Measurements from ENCODE around the gene ZNF575. TPM values are rescaled to one million over a fixed set of nuclear protein-coding genes. Genes with fewer than 3 reads are reported as not detected.
"Not testable (repeated sequence)": the region's sequence is repeated elsewhere in the genome, so short reads cannot be mapped to it uniquely, and the experiment has no call there.

The ZNF575 gene
- total and polyA plus RNA-seq, 2 donors: 0.42 to 2.3 TPM

DNA sequence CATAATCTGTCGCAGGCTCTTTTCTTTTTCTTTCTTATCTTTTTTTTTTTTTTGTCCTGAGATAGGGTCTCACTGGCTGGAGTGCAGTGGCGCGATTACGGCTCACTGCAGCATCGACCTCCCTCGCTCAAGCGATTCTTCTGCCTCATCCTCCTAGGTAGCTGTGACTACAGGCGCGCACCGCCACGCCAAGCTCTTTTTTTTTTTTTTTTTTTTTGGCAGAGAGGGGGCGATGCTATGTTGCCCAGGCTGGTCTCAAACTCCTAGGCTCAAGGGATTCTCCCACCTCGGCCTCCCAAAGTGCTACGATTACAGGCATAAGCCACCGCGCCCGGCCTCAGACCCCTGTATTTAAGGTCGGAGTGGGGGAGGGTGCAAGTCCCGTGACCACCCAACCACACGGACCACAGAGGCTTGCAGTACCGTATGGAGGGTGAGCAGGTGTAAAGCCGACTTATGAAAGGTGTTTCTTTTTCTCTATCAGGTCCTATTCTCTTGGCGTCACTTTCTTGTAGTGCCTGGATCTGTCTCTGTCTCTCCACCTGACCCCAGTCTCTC, 30.5 kb upstream of the ZNF575 start:
- Histone ChIP-seq H3K36me3 (ENCODE audit: insufficient read depth) (peaks cover 2% of the 10 kb centered on the region), H3K4me3 (ENCODE audit: low read depth, low read length) (no peak overlapping the region), H3K27ac (ENCODE audit: low read depth) (no peak overlapping the region), H3K4me1 (ENCODE audit: insufficient read depth) (no peaks in the 10 kb centered on the region)
- DNase-seq (ENCODE audit: extremely low spot score): no peak
- 82% methylated on average over 23 of the region's 23 CpGs for WGBS

DNA sequence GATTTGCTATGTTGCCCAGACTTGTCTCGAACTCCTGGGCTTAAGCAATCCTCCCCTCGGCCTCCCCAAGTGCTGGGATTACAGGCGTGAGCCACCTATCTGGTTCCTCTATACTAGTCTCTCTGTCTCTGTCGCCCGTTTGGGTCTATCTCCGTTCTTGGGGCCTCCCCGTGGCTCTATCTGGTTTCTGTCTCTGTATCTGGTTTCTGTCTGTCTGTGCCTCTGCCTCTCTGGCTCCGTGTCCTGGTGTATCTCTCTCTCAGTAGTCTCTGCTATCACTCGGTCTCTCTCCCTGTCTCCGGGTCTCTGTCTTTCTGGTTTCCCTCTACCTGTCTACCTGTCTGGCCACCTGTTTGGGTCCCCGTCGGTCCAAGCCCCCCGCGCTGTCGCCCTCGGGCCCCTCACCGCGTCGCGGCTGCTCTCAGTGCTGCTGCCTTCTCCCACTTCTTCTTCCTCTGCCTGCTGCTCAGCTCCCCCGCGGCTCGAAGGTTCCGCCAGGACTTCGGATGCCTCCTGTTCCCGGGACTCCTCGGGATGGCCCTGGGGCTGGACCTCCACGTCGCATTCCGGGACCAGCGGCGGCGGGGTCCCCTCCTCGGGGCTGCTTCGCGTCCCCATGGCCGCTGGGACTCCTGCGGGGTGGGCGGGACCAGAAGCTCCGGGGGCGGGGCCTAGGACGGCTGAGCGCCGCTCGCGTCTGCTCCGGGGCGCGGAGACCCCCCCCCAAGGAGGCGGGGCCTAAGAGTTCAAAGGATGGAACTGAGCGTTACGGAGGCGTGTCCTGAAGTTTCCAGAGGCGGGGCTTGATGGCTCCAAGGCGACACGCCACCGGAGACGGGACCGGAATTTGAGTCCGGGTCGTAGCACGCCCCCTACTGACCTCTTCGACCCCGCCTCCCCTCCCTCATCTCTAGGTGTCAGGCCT, 29.2 kb upstream of the ZNF575 start:
- peak; percentile 92 for DNase-seq (ENCODE audit: extremely low spot score)
- H3K36me3 ChIP-seq (ENCODE audit: insufficient read depth): peaks cover 2% of the 10 kb centered on the region
- H3K27ac ChIP-seq (ENCODE audit: low read depth): peak overlapping the region; percentile 89
- no peaks in the 10 kb centered on the region for H3K4me1 ChIP-seq (ENCODE audit: insufficient read depth)
- WGBS: under 1% methylated on average over 64 of the region's 64 CpGs
- peak overlapping the region; percentile 62 for H3K4me3 ChIP-seq (ENCODE audit: low read depth, low read length)

DNA sequence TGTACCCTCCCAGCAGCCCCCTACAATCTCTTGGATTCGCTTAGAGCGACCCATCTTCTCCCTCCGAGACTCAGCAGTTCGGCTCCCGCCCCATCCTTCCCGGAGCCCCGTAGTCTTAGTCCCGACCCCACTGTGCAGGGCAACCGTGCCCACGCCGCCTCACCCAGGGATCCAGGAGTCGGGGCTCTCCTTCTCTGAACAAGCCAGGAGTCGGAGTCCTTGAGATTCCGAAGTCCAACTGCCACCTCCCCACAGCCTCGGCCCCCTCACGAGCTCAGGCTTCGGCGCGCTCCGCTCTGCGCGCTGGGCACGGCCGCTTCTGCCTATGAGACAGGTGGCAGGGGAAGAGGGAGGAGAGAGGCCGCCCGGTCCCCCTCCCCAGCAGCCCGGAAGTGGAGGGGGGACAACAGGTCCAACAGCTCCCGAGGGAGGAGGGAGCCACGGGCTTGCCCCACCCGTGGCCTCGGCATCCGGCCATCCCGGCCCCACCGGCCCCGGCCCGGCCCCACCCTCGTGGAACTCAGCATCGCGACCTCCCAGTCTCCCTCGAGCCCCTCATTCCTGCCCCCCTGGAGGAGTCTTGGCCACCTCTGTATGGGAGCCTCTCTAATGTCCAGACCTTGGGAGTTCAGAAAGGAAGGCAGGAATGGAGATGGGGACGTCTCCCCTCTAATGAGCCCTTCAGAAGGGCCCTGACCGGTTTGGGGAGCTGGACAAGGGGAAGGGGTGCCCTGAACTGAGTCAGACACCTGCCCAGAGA, 28.4 kb upstream of the ZNF575 start, which contains the start of gene PHLDB3:
PHLDB3 (minus strand) TSS at position 321 of the 760 bp plus-strand sequence. CDS start 628 bp downstream, outside the sequence.
- H3K36me3 ChIP-seq (ENCODE audit: insufficient read depth): peaks cover 2% of the 10 kb centered on the region
- peak within 1 kb of the TSS; percentile 89 for H3K27ac ChIP-seq (ENCODE audit: low read depth)
- no peaks in the 10 kb centered on the region for H3K4me1 ChIP-seq (ENCODE audit: insufficient read depth)
- 3% methylated on average over 42 of the region's 42 CpGs for WGBS
- H3K4me3 ChIP-seq (ENCODE audit: low read depth, low read length): peak within 1 kb of the TSS; percentile 62
- DNase-seq (ENCODE audit: extremely low spot score): no peak

DNA sequence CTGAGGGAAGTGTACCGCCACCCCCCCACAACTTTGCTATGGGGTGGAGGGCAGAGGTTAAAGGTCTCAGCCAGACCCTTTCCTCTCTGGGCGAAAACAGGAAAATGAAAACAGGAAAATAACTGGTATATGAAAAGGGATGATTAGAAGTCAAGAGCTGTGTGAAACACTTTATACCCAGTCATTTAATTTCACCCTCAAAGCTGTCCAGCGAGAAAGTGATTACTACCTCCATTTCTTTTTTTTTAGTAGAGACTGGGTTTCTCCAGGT, 27.9 kb upstream of the ZNF575 start:
- Histone ChIP-seq H3K4me3 (ENCODE audit: low read depth, low read length) (no peak overlapping the region), H3K4me1 (ENCODE audit: insufficient read depth) (no peaks in the 10 kb centered on the region)
- 88% methylated on average over 3 of the region's 3 CpGs for WGBS

DNA sequence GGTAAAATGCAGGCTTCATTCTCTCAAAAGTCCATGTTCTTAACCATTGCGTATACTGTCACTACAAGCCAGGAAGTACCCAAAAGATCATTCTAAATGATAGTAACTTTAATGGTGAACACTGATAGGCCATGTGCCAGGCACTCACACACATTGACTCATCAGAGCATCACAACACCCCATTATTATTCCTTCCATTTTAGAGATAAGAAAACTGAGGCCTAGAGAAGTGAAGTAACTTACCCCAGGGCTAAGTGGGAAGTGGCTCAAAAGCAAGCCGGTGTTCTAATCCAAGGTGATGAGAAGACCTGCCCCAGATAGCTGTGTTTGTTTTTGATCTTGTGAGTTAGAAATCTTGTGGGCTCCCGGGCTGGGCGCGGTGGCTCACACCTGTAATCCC, 27.0 kb upstream of the ZNF575 start:
- Histone ChIP-seq H3K4me3 (ENCODE audit: low read depth, low read length) (no peak overlapping the region), H3K27ac (ENCODE audit: low read depth) (no peak overlapping the region), H3K36me3 (ENCODE audit: insufficient read depth) (peaks cover 5% of the 10 kb centered on the region), H3K4me1 (ENCODE audit: insufficient read depth) (no peaks in the 10 kb centered on the region)
- no peak for DNase-seq (ENCODE audit: extremely low spot score)
- WGBS: 96% methylated on average over 5 of the region's 5 CpGs

More for the DNA sequence above, 27.9 kb upstream of the ZNF575 start:
- Histone ChIP-seq H3K27ac (ENCODE audit: low read depth) (no peak overlapping the region), H3K36me3 (ENCODE audit: insufficient read depth) (peaks cover 5% of the 10 kb centered on the region)
- DNase-seq (ENCODE audit: extremely low spot score): no peak

DNA sequence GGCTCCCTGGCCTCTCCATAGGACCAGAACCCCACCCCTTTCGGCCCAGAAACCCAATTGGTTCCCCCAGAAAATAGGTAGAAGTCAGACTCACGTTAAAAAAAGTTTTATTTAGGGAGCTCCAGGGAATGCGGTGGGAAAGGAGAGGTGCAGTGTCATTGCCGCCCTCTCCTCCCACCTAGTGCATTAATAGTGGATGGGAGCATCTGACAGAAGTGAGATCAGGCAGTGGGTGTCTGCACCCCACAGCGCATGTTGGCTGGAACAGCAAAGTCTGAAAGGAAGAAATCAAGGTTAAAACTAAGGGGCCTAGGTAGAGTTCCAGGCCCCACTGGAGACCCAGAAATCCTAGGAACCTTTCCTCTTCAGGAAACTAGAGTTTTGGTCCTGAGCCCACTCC, 26.4 kb upstream of the ZNF575 start:
- 92% methylated on average over 5 of the region's 5 CpGs for WGBS
- DNase-seq (ENCODE audit: extremely low spot score): no peak
- no peak overlapping the region for H3K4me3 ChIP-seq (ENCODE audit: low read depth, low read length)
- peaks cover 5% of the 10 kb centered on the region for H3K36me3 ChIP-seq (ENCODE audit: insufficient read depth)
- H3K4me1 ChIP-seq (ENCODE audit: insufficient read depth): no peaks in the 10 kb centered on the region
- no peak overlapping the region for H3K27ac ChIP-seq (ENCODE audit: low read depth)

DNA sequence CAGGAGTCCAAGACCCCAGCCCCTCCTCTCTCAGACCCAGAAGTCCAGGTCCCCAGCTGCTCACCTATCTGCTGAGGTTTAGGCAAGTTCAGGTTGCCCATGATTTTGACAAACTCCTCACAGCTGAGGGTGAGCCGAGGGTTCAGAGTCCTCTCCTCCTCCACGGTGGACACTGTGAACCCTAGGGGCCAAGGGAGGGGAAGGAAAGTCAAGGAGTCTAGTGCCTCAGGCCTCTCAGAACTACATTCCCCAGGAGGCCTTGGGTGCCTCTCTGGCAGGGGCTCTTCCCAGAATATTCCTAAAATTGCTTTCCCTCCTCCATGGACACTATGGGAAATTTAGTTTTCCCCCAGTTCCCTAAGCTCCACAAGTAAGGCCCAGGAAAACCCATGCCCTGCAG, 25.1 kb upstream of the ZNF575 start:
- no peak for DNase-seq (ENCODE audit: extremely low spot score)
- Histone ChIP-seq H3K36me3 (ENCODE audit: insufficient read depth) (peaks cover 5% of the 10 kb centered on the region), H3K27ac (ENCODE audit: low read depth) (no peak overlapping the region), H3K4me1 (ENCODE audit: insufficient read depth) (no peaks in the 10 kb centered on the region), H3K4me3 (ENCODE audit: low read depth, low read length) (no peak overlapping the region)
- 87% methylated on average over 2 of the region's 2 CpGs for WGBS

DNA sequence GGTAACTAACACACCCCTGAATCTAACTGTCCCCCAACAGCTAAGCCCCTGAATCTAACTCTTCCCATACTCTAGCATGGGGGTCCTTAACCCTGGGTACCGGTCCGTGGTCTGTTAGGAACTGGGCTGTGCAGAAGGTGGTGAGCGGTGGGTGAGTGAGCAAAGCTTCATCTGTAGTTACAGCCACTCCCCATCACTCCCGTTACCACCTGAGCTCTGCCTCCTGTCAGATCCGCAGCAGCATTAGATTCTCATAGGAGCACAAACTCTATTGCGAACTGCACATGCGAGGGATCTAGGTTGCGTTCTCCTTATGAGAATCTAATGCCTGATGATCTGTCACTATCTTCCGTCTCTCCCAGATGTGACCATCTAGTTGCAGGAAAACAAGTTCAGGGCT, 22.3 kb upstream of the ZNF575 start:
- no peak overlapping the region for H3K27ac ChIP-seq (ENCODE audit: low read depth)
- no peak for DNase-seq (ENCODE audit: extremely low spot score)
- 98% methylated on average over 9 of the region's 9 CpGs for WGBS
- H3K4me3 ChIP-seq (ENCODE audit: low read depth, low read length): no peak overlapping the region
- no peaks in the 10 kb centered on the region for H3K4me1 ChIP-seq (ENCODE audit: insufficient read depth)
- peaks cover 5% of the 10 kb centered on the region for H3K36me3 ChIP-seq (ENCODE audit: insufficient read depth)

DNA sequence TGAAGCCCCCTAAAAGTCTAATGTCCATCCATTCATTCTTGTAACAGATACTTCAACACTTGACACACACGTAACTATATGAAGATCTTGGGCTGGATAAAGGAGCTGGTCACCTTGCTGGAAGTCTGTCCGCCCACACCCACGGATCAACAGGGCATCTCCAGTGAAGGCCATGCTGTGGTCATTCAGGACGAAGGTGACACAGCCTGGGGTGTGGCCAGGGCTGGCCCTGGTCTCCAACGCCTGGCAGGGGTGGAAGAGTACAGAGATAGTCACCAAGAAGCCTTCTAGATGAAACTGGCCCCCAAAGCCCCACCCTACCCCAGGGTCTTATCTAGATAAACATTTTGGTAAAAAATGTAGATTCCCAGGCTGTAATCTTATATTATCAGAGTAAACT, 21.7 kb upstream of the ZNF575 start:
- 95% methylated on average over 5 of the region's 5 CpGs for WGBS
- H3K36me3 ChIP-seq (ENCODE audit: insufficient read depth): peaks cover 5% of the 10 kb centered on the region

DNA sequence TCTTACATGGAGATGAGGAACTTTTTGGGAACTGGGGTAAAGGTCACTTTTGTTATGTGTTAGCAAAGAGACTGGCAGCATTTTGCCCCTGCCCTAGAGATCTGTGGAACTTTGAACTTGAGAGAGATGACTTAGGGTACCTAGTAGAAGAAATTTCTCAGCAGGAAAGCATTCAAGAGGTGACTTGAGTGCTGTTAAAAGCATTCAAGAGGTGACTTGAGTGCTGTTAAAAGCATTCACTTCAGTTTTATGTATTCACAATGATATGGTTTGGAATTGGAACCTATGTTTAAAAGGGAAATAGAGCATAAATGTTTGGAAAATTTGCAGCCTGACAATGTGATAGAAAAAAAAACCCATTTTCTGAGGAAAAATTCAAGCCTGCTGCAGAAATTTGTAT, 20.6 kb upstream of the ZNF575 start:
- H3K36me3 ChIP-seq (ENCODE audit: insufficient read depth); DNase-seq (ENCODE audit: extremely low spot score); H3K27ac ChIP-seq (ENCODE audit: low read depth); H3K4me1 ChIP-seq (ENCODE audit: insufficient read depth); H3K4me3 ChIP-seq (ENCODE audit: low read depth, low read length): not testable (repeated sequence)

More for the DNA sequence above, 21.7 kb upstream of the ZNF575 start:
- H3K4me1 ChIP-seq (ENCODE audit: insufficient read depth): no peaks in the 10 kb centered on the region
- H3K4me3 ChIP-seq (ENCODE audit: low read depth, low read length): no peak overlapping the region
- no peak overlapping the region for H3K27ac ChIP-seq (ENCODE audit: low read depth)
- DNase-seq (ENCODE audit: extremely low spot score): no peak

DNA sequence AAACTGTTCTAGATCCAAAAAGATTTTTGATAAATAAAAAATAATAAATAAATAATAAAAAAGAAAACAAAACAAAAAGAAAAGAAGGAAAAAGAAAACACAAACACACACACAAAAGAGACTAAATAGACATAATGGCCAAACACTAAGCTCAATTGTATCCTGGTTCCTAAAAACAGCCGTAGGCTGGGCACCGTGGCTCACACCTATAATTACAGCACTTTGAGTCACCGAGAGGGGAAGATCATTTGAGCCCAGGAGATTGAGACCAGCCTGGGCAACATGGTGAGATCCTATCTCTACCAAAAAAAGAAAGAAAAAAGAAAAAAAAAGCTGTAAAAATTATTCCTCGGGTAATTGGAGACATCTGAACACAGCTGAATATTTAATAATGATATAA, 14.9 kb upstream of the ZNF575 start:
- H3K36me3 ChIP-seq (ENCODE audit: insufficient read depth): no peaks in the 10 kb centered on the region
- DNase-seq (ENCODE audit: extremely low spot score): no peak
- 77% methylated on average over 4 of the region's 4 CpGs for WGBS
- no peak overlapping the region for H3K4me3 ChIP-seq (ENCODE audit: low read depth, low read length)
- no peak overlapping the region for H3K27ac ChIP-seq (ENCODE audit: low read depth)
- no peaks in the 10 kb centered on the region for H3K4me1 ChIP-seq (ENCODE audit: insufficient read depth)

DNA sequence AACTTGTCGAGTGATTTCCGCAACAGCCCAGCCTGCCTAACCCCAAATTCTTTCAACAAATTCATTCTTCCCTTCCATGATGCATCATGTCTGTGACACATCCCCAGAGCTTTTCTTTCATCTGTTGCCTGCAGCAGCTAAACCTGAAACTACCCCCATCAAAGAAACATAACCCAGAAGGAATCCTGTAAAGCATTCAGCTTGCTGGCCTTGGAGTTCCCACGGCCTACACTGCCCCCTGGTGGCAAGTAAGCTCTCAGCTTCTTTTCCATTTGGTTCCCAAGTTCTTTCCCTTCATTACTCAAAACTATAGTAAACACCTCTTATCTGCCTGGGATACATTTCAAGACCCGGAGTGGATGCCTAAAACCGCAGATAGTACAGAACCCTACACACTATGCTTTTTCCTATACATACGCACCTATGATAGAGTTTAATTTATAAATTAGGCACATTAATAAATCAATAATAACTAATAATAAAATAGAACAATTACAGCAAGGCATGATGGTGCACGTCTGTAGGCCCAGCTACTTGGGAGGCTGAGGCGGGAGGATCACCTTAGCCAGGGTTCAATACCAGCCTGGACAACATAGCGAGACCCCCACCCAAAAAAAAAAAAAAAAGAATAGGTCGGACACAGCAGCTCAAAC, 13.4 kb upstream of the ZNF575 start:
- H3K4me3 ChIP-seq (ENCODE audit: low read depth, low read length): no peak overlapping the region
- no peaks in the 10 kb centered on the region for H3K36me3 ChIP-seq (ENCODE audit: insufficient read depth)
- no peak for DNase-seq (ENCODE audit: extremely low spot score)
- no peak overlapping the region for H3K27ac ChIP-seq (ENCODE audit: low read depth)
- H3K4me1 ChIP-seq (ENCODE audit: insufficient read depth): no peaks in the 10 kb centered on the region
- 48% methylated on average over 10 of the region's 10 CpGs for WGBS

DNA sequence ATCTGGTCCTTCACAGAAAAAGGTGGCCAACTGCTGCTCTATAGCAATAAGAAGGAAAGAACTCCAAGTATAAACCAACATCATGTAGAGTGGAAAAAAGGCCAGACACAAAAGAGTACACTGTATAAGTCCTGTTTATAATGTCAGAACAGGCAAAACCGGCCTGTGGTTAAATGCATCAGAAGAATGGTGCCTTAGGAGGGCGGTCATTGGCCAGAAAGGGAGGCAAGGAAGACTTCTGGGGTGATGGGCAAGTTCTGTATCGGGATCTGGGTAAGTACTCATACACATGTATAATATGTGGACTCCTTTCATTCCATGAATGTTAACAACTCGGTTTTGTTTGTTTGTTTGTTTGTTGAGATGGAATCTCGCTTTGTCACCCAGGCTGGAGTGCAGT, 10.1 kb upstream of the ZNF575 start:
- 79% methylated on average over 5 of the region's 5 CpGs for WGBS
- no peaks in the 10 kb centered on the region for H3K4me1 ChIP-seq (ENCODE audit: insufficient read depth)
- DNase-seq (ENCODE audit: extremely low spot score): no peak
- no peak overlapping the region for H3K27ac ChIP-seq (ENCODE audit: low read depth)
- H3K4me3 ChIP-seq (ENCODE audit: low read depth, low read length): no peak overlapping the region
- no peaks in the 10 kb centered on the region for H3K36me3 ChIP-seq (ENCODE audit: insufficient read depth)
